PC-9 (cell line): Measurements from ENCODE around the gene ASB1. TPM values are rescaled to one million over a fixed set of nuclear protein-coding genes. Genes with fewer than 3 reads are reported as not detected.
"Not testable (repeated sequence)": the region's sequence is repeated elsewhere in the genome, so short reads cannot be mapped to it uniquely, and the experiment has no call there.

Source experiments
- BruUV-seq: library from RNA; stranded (reverse); fragments of 400-500 nt; replicated peaks from 2 replicates; lab custom pipeline; 2021; lab: Mats Ljungman, UMichigan
- CTCF ChIA-PET: fragments of 300-600 bp; sonication (Branson Sonifier 250); formaldehyde crosslinking; loops from one replicate; lab custom pipeline; 2022; ENCODE audit warnings: antibody characterized with exemption; lab: Charles Lee
- POLR2A ChIA-PET: fragments of 300-600 bp; sonication (Branson Sonifier 250); formaldehyde crosslinking; loops from one replicate; lab custom pipeline; 2022; ENCODE audit warnings: antibody characterized with exemption; ENCODE audit not compliant: unreplicated experiment; lab: Charles Lee
- DNase-seq, 2 experiments: peaks; one replicate each; pipeline versions ENCODE4 v3.0.0 to v3.0.0-alpha.2; 2015 to 2022; ENCODE audit warnings: mixed read lengths in 1 of 2
- H2AFZ ChIP-seq: fragments of 200-600 bp; sonication (generic); 2 replicates; pipeline ENCODE4 v1.8.1; 2017; ENCODE audit warnings: antibody characterized with exemption
- H3F3A ChIP-seq: fragments of 200-600 bp; sonication (generic); 2 replicates; pipeline ENCODE4 v1.8.1; 2017; ENCODE audit warnings: antibody characterized with exemption, mild to moderate bottlenecking, low read depth; ENCODE audit not compliant: insufficient read depth
- H3K27ac ChIP-seq: fragments of 200-600 bp; sonication (generic); 2 replicates; pipeline ENCODE4 v1.6.1; 2016; ENCODE audit warnings: mixed run types
- H3K27me3 ChIP-seq: fragments of 200-600 bp; sonication (generic); 2 replicates; pipeline ENCODE4 v1.6.1; 2016; ENCODE audit warnings: low read depth, mixed run types; ENCODE audit not compliant: insufficient read depth
- H3K36me3 ChIP-seq: fragments of 200-600 bp; sonication (generic); 2 replicates; pipeline ENCODE4 v1.6.1; 2016; ENCODE audit warnings: low read depth, mixed run types
- H3K4me1 ChIP-seq: fragments of 200-600 bp; sonication (generic); replicated peaks from 2 replicates; pipeline ENCODE4 v1.6.1; 2016; ENCODE audit warnings: mixed run types; ENCODE audit not compliant: insufficient read depth
- H3K4me2 ChIP-seq: fragments of 200-600 bp; sonication (generic); 2 replicates; pipeline ENCODE4 v1.6.1; 2017; ENCODE audit warnings: mixed run types
- H3K4me3 ChIP-seq: fragments of 200-600 bp; sonication (generic); 2 replicates; pipeline ENCODE4 v1.6.1; 2016; ENCODE audit warnings: mixed run types
- H3K79me2 ChIP-seq: fragments of 200-600 bp; sonication (generic); 2 replicates; pipeline ENCODE4 v1.6.1; 2017; ENCODE audit warnings: low read depth, mixed run types
- H3K9me2 ChIP-seq: fragments of 200-600 bp; sonication (generic); 2 replicates; pipeline ENCODE4 v1.8.1; 2017; ENCODE audit warnings: mild to moderate bottlenecking; ENCODE audit not compliant: insufficient read depth
- H3K9me3 ChIP-seq: fragments of 200-600 bp; sonication (generic); 2 replicates; pipeline ENCODE4 v1.8.1; 2016; ENCODE audit warnings: low read depth; ENCODE audit not compliant: insufficient read depth
- H4K20me1 ChIP-seq: fragments of 200-600 bp; sonication (generic); 2 replicates; pipeline ENCODE4 v1.8.1; 2017; ENCODE audit not compliant: insufficient read depth
- EZH2 ChIP-seq: fragments of 200-600 bp; sonication (generic); IDR thresholded peaks from 2 replicates; pipeline ENCODE4 v1.8.0; 2017; ENCODE audit warnings: antibody characterized with exemption, low read depth
- intact Hi-C: fragments of 100-400 bp; cut with micrococcal nuclease; formaldehyde crosslinking; loops from one replicate; pipeline ENCODE4 v1.10.0; 2022; ENCODE audit not compliant: unreplicated experiment
- total RNA-seq: library from RNA; stranded (reverse); gene quantifications from 2 replicates; pipeline ENCODE4 v1.2.3, GENCODE V29; 2021
- TF ChIP-seq, protein P1 (sequence below): fragments of 200-600 bp; sonication (generic); conservative IDR thresholded peaks from 2 replicates; pipeline ENCODE4 v1.6.1; 2017; ENCODE audit warnings: mixed run types, antibody characterized with exemption, mild to moderate bottlenecking, moderate library complexity

ASB1 gene
- total RNA-seq, 1 experiment from 2014 or later, result 56.7 TPM

DNA sequence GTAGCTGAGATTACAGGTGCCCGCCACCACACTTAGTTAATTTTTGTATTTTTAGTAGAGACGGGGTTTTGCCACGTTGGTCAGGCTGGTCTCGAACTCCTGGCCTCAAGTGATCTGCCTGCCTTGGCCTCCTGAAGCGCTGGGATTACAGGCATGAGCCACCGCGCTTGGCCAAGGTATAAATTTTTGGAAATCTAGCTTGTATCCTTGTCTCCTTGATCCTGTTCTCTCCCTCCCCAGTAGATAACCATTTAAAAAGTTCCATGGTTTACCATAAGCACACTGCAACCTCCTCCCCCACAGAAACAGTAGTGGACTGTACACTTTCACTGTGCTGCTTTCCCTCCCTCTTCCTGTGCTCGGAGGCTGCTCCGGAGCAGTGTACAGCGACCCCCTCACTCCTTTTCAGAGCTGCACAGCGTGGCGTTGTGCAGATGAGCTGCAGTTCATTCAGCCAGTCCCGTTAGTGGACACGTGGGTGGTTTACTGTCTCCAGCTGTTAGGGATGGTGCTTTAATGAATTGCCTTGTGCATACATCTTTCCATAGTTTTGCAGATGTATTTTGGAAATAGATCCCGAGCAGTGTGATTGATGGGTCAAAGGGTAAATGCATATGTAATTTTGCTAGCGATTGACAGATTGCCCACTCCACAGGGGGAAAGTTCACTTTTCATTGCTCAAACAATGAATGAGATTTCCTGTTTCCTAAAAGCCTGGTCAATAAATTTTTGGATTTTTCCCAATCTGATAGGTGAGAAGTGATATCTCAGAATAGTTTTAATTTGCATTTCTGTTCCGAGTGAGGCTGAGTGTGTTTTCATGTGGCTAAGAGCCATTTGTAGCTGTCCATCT lies 14.8 kb downstream of the ASB1 start:
- BruUV-seq, result no TSS peak
- peaks cover 33% of the 10 kb centered on the region for H3K36me3 ChIP-seq
- H3K27me3 ChIP-seq, result no peaks in the 10 kb centered on the region
- no peak for DNase-seq
- no peak for TF ChIP-seq EZH2
- TF ChIP-seq, protein P1, sequence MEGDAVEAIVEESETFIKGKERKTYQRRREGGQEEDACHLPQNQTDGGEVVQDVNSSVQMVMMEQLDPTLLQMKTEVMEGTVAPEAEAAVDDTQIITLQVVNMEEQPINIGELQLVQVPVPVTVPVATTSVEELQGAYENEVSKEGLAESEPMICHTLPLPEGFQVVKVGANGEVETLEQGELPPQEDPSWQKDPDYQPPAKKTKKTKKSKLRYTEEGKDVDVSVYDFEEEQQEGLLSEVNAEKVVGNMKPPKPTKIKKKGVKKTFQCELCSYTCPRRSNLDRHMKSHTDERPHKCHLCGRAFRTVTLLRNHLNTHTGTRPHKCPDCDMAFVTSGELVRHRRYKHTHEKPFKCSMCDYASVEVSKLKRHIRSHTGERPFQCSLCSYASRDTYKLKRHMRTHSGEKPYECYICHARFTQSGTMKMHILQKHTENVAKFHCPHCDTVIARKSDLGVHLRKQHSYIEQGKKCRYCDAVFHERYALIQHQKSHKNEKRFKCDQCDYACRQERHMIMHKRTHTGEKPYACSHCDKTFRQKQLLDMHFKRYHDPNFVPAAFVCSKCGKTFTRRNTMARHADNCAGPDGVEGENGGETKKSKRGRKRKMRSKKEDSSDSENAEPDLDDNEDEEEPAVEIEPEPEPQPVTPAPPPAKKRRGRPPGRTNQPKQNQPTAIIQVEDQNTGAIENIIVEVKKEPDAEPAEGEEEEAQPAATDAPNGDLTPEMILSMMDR, result no peak
- peaks cover 29% of the 10 kb centered on the region for H3K79me2 ChIP-seq
- no peak overlapping the region for H3K4me3 ChIP-seq
- H4K20me1 ChIP-seq, result peaks cover 42% of the 10 kb centered on the region
- peaks cover 13% of the 10 kb centered on the region for H3K4me1 ChIP-seq
- H3K4me2 ChIP-seq, result no peak overlapping the region
- no peak overlapping the region for H2AFZ ChIP-seq
- CTCF ChIA-PET, result interaction anchor here (0.6 to 0.7 kb wide), 3 partner anchors 171 to 1933 kb away, joined by 4 to 11 read pairs (median 4); no protein-coding TSS in a partner anchor
- no peak overlapping the region for H3K27ac ChIP-seq
- no peaks in the 10 kb centered on the region for H3K9me2 ChIP-seq
- H3K9me3 ChIP-seq, result no peaks in the 10 kb centered on the region
- peaks cover 17% of the 10 kb centered on the region for H3F3A ChIP-seq
- intact Hi-C loops, result no loop called here
- POLR2A ChIA-PET, result no interaction called here

DNA sequence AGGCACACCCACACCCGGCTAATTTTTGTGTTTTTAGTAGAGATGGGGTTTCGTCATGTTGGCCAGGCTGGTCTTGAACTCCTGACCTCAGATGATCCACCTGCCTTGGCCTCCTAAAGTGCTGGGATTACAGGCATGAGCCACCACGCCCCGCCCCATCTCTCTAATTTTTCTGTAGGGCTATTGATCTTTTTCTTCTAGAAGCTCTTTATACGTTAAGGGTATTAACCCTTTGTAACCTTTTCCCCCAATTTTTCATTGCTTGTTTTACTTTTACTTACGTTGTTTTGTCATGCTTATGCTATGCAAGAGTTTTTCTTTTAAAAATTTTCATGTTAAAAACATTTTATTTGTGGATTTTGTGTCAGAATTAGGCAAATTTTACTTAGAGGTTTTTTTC lies 15.5 kb downstream of the ASB1 start:
- peaks cover 37% of the 10 kb centered on the region for H4K20me1 ChIP-seq
- H3K27ac ChIP-seq, H3K27me3 ChIP-seq, H3K9me2 ChIP-seq, BruUV-seq, H3K4me2 ChIP-seq, intact Hi-C loops, POLR2A ChIA-PET, H2AFZ ChIP-seq, H3K4me3 ChIP-seq, DNase-seq, H3K9me3 ChIP-seq: not testable (repeated sequence)
- H3K79me2 ChIP-seq, result peaks cover 29% of the 10 kb centered on the region
- H3K4me1 ChIP-seq, result peaks cover 13% of the 10 kb centered on the region
- H3K36me3 ChIP-seq, result peaks cover 27% of the 10 kb centered on the region
- peaks cover 17% of the 10 kb centered on the region for H3F3A ChIP-seq
- CTCF ChIA-PET, result interaction anchor here (0.6 to 0.7 kb wide), 2 partner anchors 172 to 254 kb away, joined by 4 read pairs; no protein-coding TSS in a partner anchor

DNA sequence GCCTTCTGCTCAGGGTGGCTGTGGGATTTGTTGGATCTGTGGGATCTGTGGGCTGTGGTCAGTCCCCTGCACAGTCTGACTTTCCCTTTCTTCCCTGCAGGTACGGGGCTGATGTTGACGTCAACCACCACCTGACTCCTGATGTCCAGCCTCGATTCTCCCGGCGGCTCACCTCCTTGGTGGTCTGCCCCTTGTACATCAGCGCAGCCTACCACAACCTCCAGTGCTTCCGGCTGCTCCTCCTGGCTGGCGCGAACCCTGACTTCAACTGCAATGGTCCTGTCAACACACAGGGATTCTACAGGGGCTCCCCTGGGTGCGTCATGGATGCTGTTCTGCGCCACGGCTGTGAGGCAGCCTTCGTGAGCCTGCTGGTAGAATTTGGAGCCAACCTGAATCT lies 17.5 kb downstream of the ASB1 start:
- TF ChIP-seq EZH2, result no peak
- TF ChIP-seq, protein P1, result no peak
- no peaks in the 10 kb centered on the region for H3K27me3 ChIP-seq
- H3K4me2 ChIP-seq, result no peak overlapping the region
- H3K4me3 ChIP-seq, result no peak overlapping the region
- H3K9me2 ChIP-seq, result no peaks in the 10 kb centered on the region
- H3K36me3 ChIP-seq, result peaks cover 29% of the 10 kb centered on the region
- DNase-seq, result no peak
- ChIA-PET POLR2A (no interaction called here), CTCF (no interaction called here)
- H4K20me1 ChIP-seq, result peaks cover 44% of the 10 kb centered on the region
- no TSS peak for BruUV-seq
- H3K9me3 ChIP-seq, result no peaks in the 10 kb centered on the region
- no peak overlapping the region for H3K27ac ChIP-seq
- intact Hi-C loops, result no loop called here
- peaks cover 10% of the 10 kb centered on the region for H3K4me1 ChIP-seq
- peaks cover 10% of the 10 kb centered on the region for H3F3A ChIP-seq
- H2AFZ ChIP-seq, result no peak overlapping the region
- H3K79me2 ChIP-seq, result peaks cover 29% of the 10 kb centered on the region
